Measurements from ENCODE around the gene PPM1N.

The PPM1N gene

DNA sequence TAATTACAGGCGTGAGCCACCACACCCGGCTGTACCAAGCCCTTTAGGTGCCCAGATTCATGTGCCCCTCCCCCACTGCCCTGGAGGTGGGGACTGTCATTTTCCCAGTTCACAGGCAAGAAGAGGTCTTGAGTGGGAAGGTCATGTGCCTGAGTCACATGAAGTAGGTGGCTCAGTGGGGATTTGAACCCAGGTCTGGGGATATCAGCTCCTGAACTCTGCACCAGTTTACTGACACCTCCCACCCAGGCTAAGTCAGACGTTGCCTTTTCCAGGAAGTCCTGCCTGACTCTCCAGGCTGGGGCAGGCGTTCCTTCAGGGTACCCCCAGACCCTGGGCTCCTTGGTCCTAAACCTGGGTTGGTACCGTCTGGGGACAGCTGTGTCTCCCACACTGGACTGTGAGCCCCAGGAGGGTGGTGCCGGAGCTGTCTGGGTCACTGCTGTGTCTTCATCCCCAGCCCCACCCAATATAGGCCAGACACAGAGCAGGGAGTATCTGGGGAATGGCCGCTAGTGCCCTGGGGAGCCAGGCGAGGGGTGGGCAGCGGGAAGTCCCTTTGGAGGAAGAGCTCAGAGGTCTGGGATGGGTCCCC is 17.7 kb downstream of the PPM1N start:
- no peak for DNase-seq (ENCODE audit: low read depth in 1 of 2, low spot score in 1 of 2)
- Histone ChIP-seq H3K4me3 (replicated peaks; ENCODE audit: insufficient read depth, low read length) (no peak overlapping the region), H3K27me3 (ENCODE audit: insufficient read depth, poor library complexity, severe bottlenecking) (no peaks in the 10 kb centered on the region), H3K27ac (replicated peaks) (peak overlapping the region; percentile 80)
- no peak for TF ChIP-seq SPI1 (IDR thresholded peaks at IDR 0.05; ENCODE audit: borderline replicate concordance, low read depth)
- TF ChIP-seq, protein P1, sequence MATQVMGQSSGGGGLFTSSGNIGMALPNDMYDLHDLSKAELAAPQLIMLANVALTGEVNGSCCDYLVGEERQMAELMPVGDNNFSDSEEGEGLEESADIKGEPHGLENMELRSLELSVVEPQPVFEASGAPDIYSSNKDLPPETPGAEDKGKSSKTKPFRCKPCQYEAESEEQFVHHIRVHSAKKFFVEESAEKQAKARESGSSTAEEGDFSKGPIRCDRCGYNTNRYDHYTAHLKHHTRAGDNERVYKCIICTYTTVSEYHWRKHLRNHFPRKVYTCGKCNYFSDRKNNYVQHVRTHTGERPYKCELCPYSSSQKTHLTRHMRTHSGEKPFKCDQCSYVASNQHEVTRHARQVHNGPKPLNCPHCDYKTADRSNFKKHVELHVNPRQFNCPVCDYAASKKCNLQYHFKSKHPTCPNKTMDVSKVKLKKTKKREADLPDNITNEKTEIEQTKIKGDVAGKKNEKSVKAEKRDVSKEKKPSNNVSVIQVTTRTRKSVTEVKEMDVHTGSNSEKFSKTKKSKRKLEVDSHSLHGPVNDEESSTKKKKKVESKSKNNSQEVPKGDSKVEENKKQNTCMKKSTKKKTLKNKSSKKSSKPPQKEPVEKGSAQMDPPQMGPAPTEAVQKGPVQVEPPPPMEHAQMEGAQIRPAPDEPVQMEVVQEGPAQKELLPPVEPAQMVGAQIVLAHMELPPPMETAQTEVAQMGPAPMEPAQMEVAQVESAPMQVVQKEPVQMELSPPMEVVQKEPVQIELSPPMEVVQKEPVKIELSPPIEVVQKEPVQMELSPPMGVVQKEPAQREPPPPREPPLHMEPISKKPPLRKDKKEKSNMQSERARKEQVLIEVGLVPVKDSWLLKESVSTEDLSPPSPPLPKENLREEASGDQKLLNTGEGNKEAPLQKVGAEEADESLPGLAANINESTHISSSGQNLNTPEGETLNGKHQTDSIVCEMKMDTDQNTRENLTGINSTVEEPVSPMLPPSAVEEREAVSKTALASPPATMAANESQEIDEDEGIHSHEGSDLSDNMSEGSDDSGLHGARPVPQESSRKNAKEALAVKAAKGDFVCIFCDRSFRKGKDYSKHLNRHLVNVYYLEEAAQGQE (IDR thresholded peaks at IDR 0.05; ENCODE audit: insufficient replicate concordance, low read depth): no peak
- TF ChIP-seq GABPA (IDR thresholded peaks at IDR 0.05; ENCODE audit: low read depth): no peak
- no peak for TF ChIP-seq POLR2AphosphoS5 (IDR thresholded peaks at IDR 0.05; ENCODE audit: low read depth)
- TF ChIP-seq, protein P2, sequence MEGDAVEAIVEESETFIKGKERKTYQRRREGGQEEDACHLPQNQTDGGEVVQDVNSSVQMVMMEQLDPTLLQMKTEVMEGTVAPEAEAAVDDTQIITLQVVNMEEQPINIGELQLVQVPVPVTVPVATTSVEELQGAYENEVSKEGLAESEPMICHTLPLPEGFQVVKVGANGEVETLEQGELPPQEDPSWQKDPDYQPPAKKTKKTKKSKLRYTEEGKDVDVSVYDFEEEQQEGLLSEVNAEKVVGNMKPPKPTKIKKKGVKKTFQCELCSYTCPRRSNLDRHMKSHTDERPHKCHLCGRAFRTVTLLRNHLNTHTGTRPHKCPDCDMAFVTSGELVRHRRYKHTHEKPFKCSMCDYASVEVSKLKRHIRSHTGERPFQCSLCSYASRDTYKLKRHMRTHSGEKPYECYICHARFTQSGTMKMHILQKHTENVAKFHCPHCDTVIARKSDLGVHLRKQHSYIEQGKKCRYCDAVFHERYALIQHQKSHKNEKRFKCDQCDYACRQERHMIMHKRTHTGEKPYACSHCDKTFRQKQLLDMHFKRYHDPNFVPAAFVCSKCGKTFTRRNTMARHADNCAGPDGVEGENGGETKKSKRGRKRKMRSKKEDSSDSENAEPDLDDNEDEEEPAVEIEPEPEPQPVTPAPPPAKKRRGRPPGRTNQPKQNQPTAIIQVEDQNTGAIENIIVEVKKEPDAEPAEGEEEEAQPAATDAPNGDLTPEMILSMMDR (IDR thresholded peaks at IDR 0.05; ENCODE audit: insufficient read depth, low read length): no peak

DNA sequence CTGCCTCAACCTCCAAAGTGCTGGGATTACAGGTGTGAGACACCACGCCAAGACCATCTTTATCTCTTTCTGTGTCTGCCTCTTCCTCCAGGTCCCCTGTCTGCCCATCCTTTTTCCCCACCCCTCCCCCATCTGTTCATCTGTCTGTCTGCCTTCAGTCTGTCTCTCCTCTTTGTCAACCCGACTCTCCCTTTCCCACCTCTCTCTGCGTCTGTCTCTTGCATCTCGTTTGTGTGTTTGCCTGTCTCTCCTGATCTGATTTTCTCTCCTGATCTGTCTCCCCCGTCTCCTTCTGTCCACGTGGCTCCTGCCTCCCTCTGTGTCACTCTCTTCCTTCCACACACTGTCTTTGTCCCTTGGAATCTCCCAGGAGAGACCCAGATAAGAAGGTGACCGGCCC is 19.0 kb downstream of the PPM1N start:
- Histone ChIP-seq H3K4me3 (replicated peaks; ENCODE audit: insufficient read depth, low read length) (no peak overlapping the region), H3K27ac (replicated peaks) (no peak overlapping the region), H3K27me3 (ENCODE audit: insufficient read depth, poor library complexity, severe bottlenecking) (no peaks in the 10 kb centered on the region)
- TF ChIP-seq POLR2AphosphoS5 (IDR thresholded peaks at IDR 0.05; ENCODE audit: low read depth): no peak
- TF ChIP-seq, protein P2 (IDR thresholded peaks at IDR 0.05; ENCODE audit: insufficient read depth, low read length): no peak
- no peak for TF ChIP-seq GABPA (IDR thresholded peaks at IDR 0.05; ENCODE audit: low read depth)
- TF ChIP-seq, protein P1 (IDR thresholded peaks at IDR 0.05; ENCODE audit: insufficient replicate concordance, low read depth): no peak
- no peak for TF ChIP-seq SPI1 (IDR thresholded peaks at IDR 0.05; ENCODE audit: borderline replicate concordance, low read depth)
- no peak for DNase-seq (ENCODE audit: low read depth in 1 of 2, low spot score in 1 of 2)

DNA sequence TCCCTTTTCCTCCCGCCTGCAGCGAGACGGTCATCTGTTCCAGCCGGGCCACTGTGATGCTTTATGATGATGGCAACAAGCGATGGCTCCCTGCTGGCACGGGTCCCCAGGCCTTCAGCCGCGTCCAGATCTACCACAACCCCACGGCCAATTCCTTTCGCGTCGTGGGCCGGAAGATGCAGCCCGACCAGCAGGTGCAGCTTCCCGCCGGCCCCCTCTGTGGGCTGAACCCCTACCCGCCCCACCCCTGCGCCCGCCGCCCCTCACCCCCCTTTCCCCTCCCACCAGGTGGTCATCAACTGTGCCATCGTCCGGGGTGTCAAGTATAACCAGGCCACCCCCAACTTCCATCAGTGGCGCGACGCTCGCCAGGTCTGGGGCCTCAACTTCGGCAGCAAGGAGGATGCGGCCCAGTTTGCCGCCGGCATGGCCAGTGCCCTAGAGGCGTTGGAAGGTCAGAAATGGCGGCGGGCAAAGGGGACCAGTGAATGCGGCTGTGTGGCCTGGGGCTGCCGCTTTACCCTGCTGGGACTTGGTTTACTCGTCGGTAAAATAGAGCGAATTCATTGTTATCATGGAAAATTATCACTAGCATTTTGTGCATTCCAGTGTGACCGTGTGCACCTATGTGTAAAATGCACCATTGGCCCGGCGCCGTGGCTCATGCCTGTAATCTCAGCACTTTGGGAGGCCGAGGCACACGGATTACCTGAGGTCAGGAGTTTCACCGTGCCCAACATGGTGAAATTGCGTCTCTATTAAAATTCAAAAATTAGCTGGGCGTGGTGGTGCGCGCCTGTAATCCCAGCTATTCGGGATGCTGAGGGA is 19.6 kb downstream of the PPM1N start:
- Histone ChIP-seq H3K4me3 (replicated peaks; ENCODE audit: insufficient read depth, low read length) (no peak overlapping the region), H3K27me3 (ENCODE audit: insufficient read depth, poor library complexity, severe bottlenecking) (no peaks in the 10 kb centered on the region), H3K27ac (replicated peaks) (no peak overlapping the region)
- TF ChIP-seq, protein P1 (IDR thresholded peaks at IDR 0.05; ENCODE audit: insufficient replicate concordance, low read depth): no peak
- TF ChIP-seq GABPA (IDR thresholded peaks at IDR 0.05; ENCODE audit: low read depth) (no peak), SPI1 (IDR thresholded peaks at IDR 0.05; ENCODE audit: borderline replicate concordance, low read depth) (no peak), POLR2AphosphoS5 (IDR thresholded peaks at IDR 0.05; ENCODE audit: low read depth) (no peak)
- TF ChIP-seq, protein P2 (IDR thresholded peaks at IDR 0.05; ENCODE audit: insufficient read depth, low read length): no peak
- DNase-seq (ENCODE audit: low read depth in 1 of 2, low spot score in 1 of 2): no peak
